ENCODE data around the gene NKTR. TPM values are rescaled to one million over a fixed set of nuclear protein-coding genes. Genes with fewer than 3 reads are reported as not detected.

Gene NKTR
- total RNA-seq, 1 experiment from 2014 or later = 79.8 TPM

DNA sequence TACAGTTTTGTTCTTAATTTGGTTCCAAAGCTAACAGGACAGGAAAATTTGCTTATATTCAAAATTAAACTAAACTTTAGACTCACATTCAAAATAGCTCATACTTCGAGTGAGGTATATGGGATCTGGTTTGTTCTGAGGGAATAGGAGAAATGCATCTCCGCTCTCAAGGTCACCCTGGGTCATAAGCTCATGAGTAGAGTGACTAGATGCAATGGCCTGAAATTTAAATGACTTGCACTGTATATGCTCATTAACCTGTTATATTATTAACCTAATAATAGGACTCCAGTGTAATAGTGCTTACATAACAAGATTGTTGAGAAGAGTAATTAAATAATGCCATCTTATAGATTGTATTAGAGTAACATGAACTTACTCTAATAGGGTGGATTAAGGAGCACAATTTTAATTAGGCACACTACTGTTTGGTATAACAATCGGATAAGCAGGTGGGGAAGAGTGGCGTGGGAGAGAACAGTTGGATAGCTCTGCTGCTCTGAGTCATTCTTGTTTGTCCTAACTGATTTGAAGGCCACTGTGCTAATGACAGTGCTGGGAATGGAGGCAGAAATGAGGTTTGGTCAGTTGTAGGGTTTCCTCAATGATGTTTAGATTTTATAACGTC is 5.2 kb downstream of the NKTR start:
- H3T11ph ChIP-seq (ENCODE audit: low read length) = no peak overlapping the region
- no peak overlapping the region for H2AK5ac ChIP-seq (ENCODE audit: insufficient read length, low read length)
- no peak overlapping the region for H2BK20ac ChIP-seq (ENCODE audit: low read depth, low read length, poor library complexity, severe bottlenecking)
- no peaks in the 10 kb centered on the region for H3K27me3 Mint-ChIP-seq (ENCODE audit: low read depth)
- H3K4me1 Mint-ChIP-seq = peaks cover 29 to 34% of the 10 kb centered on the region in 2 experiments
- no peak overlapping the region for H4K5ac ChIP-seq (ENCODE audit: insufficient read length, low read depth, low read length)
- WGBS (ENCODE audit: extremely low coverage, insufficient read length, low lambda C conversion rate) = no CpG with 5 or more reads among the region's 5 CpGs
- no peak overlapping the region for H3K27ac ChIP-seq (ENCODE audit: insufficient read length, low read depth, low read length)
- H4K20me1 ChIP-seq (ENCODE audit: control insufficient read depth, insufficient read depth, insufficient read length) = no peaks in the 10 kb centered on the region
- H3K23me2 ChIP-seq (ENCODE audit: insufficient read length, low read depth, low read length, poor library complexity, severe bottlenecking) = peaks cover 4% of the 10 kb centered on the region
- H3K27ac Mint-ChIP-seq = peak overlapping the region in 1 of 3 experiments; percentile 67; a peak in 3 of 7 replicates
- H3K9me3 ChIP-seq (ENCODE audit: control insufficient read depth, low read depth, low read length) = no peaks in the 10 kb centered on the region
- H3K4ac ChIP-seq (ENCODE audit: low read depth, low read length) = no peak overlapping the region
- no peaks in the 10 kb centered on the region for H3K4me1 ChIP-seq (ENCODE audit: insufficient read depth, low read length)
- H3K36me3 Mint-ChIP-seq (ENCODE audit: insufficient read depth in 1 of 3, low read depth in 3 of 3) = peaks cover 14 to 46% (median 38%) of the 10 kb centered on the region in 3 experiments
- peaks cover 4% of the 10 kb centered on the region for H3K79me1 ChIP-seq (ENCODE audit: insufficient read depth, low read depth, low read length, poor library complexity, severe bottlenecking)
- no peak for DNase-seq
- TF ChIP-seq, protein P1, sequence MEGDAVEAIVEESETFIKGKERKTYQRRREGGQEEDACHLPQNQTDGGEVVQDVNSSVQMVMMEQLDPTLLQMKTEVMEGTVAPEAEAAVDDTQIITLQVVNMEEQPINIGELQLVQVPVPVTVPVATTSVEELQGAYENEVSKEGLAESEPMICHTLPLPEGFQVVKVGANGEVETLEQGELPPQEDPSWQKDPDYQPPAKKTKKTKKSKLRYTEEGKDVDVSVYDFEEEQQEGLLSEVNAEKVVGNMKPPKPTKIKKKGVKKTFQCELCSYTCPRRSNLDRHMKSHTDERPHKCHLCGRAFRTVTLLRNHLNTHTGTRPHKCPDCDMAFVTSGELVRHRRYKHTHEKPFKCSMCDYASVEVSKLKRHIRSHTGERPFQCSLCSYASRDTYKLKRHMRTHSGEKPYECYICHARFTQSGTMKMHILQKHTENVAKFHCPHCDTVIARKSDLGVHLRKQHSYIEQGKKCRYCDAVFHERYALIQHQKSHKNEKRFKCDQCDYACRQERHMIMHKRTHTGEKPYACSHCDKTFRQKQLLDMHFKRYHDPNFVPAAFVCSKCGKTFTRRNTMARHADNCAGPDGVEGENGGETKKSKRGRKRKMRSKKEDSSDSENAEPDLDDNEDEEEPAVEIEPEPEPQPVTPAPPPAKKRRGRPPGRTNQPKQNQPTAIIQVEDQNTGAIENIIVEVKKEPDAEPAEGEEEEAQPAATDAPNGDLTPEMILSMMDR (conservative IDR thresholded peaks at IDR 0.05) = no peak
- H2AFZ ChIP-seq (ENCODE audit: low read length) = no peak overlapping the region
- no peak overlapping the region for H3K56ac ChIP-seq (ENCODE audit: insufficient read length, low read depth, low read length)
- no peak overlapping the region for H3K23ac ChIP-seq (ENCODE audit: insufficient read length, low read depth, low read length)
- no peaks in the 10 kb centered on the region for H3K27me3 ChIP-seq (ENCODE audit: insufficient read depth, low read length)
- no peak overlapping the region for H2BK5ac ChIP-seq (ENCODE audit: insufficient read length, low read length)
- H3K14ac ChIP-seq (ENCODE audit: insufficient read depth, low read length) = no peak overlapping the region
- no peak overlapping the region for H4K91ac ChIP-seq (ENCODE audit: insufficient read length, low read depth, low read length)
- H2BK12ac ChIP-seq (ENCODE audit: insufficient read length, low read depth, low read length) = no peak overlapping the region
- H2BK120ac ChIP-seq (ENCODE audit: low read depth, low read length, poor library complexity, severe bottlenecking) = no peak overlapping the region
- H2BK15ac ChIP-seq (ENCODE audit: low read depth, low read length) = no peak overlapping the region
- H4K8ac ChIP-seq (replicated peaks; ENCODE audit: insufficient read length, low read depth, low read length) = no peak overlapping the region
- no peak overlapping the region for H3K18ac ChIP-seq (ENCODE audit: insufficient read length, low read depth, low read length)
- H3K9ac ChIP-seq (ENCODE audit: extremely low read depth, insufficient read length, low read length) = peak overlapping the region; percentile 40
- H3K4me3 Mint-ChIP-seq = peak overlapping the region in 1 of 2 experiments; percentile 38; a peak in 1 of 5 replicates
- peaks cover 50% of the 10 kb centered on the region; the same call in 1 of the 2 replicates for H3K79me2 ChIP-seq (ENCODE audit: insufficient read depth, low read length)
- no peaks in the 10 kb centered on the region for H3K9me3 Mint-ChIP-seq
- H3K4me2 ChIP-seq (ENCODE audit: insufficient read depth, insufficient read length, low read length) = no peak overlapping the region

All from H9 (cell line).